GM18907 (cell line): ENCODE results near the gene LRRC27.
"Not testable (repeated sequence)": the region's sequence is repeated elsewhere in the genome, so short reads cannot be mapped to it uniquely, and the experiment has no call there.

Experiments used
- ATAC-seq: cut with Tn5 transposase; IDR thresholded peaks from one replicate; pipeline ENCODE4 v1.9.1; 2021; ENCODE audit warnings: mild to moderate bottlenecking, moderate library complexity; ENCODE audit not compliant: unreplicated experiment

The LRRC27 gene

DNA sequence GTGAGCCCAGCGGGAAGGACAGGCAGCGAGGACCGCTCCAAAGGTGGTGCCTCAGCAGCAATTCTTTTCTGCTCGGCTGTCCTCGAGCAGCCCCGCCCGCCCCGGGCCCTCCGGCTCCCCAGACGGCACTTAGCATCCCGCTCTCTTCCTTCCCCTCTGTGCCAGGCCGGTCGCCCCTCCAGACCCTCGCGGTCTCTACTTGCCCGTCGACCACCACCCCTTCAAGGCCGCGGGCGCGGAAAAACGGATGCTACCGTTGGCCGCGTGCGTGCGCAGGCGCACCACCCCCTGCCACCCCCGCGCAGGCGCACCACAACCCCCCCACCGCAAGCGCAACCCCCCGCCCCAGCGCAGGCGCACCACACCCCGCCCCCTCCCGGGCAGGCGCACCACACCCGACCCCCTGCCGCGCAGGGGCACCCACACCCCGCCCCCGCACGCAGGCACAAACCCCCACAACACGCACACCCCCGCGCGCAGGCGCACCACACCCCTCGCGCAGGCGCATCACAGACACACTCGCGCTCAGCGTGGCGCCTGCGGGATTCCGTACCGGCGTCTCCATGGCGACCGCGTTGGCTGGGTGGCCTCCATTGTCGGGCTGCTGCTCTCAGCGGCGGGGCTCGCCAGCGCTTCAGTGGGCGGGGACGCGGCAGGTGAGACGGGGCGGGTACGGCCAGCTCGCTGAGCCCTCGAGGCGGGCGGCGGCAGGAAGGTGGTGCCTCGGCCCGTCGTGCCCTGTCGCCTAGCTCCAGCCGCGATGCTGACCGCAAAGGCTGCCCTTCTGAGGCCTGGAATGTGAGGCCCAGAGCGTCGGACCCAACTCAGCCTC, at the start of gene LRRC27:
Gene LRRC27 (plus strand): TSS at position 593 of the 832 bp plus-strand sequence. CDS start 1,332 bp downstream, outside the sequence.
- ATAC-seq, result peak; percentile 74

DNA sequence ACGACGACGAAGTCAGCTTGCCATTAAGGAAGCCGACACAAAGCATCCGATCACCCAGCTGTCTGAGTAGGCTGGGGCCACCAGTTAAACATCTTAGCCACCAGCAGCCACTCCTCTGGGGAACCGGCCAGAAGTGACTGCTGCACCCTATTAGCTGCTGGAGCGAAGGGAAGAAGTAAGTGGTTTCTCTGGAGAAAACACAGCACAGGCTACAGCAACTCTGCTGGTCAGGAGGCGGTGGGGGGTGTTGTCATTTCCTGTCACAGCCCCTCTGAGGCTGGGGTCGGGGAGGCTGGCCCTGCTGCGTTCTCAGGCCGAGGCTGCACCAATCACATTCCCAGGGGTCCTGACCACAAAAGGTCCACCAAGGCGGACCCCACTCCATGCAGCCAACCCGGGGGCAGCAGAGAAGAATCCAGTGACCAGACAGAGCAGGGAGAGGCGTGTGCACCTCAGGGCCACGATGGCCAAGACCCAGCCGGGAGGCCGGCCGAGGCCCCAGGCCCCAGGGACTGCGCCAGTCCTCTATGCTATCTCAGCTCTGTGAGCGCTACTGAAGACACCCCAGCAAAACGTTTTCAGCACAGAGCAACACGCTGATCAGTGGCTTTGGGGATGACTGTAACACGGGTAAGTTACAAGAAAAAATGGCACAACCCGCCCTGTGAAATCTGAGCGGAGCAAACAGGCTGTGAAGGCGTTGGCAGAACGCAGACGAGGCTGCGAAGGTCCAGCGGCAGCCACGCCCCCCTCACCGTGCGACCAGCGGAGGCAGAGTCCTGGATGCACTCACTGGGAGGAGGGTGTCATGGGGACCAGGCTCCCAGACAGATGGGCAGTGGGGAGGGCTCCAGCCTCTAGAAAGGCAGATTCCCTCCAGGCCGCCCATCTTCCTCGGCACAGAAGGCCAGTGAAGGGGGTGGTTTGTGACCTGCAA, 49.1 kb upstream of the LRRC27 start:
- ATAC-seq, result no peak

DNA sequence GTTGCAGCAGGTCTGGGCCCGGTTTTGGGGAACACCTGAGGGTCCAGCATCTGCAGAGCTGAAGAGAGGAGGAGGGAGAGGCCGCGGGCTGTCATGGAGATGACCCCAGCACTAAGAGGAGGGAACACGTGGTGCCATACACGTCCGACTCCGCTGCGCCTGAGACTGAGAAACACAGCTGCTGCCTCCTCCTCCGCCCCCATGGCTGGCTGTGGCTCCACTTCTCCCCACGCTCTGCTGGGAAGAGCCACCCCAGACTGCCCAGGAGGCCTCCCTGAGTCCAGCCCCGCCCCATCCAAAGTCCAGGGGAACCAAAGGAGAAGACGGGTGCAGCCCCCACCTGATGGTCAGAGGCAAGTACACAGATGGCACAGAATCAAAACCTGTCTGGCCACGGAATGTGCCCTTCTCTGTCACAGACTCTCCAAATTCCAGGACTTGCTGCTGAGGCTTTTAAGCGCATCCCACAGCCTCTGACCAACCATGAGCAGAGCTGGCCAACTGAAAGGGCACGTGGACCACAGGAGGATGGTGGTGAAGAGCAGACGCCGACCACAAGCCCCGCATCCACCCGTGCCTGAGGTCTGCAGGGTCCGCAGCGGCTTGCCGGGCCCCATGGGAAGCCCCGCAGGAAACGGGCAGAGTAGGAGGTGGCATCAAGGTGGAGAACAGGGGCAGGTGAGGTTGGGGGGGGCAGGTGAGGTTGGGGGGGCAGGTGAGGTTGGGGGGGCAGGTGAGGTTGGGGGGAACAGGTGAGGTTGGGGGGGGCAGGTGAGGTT, 48.2 kb upstream of the LRRC27 start:
- no peak for ATAC-seq

DNA sequence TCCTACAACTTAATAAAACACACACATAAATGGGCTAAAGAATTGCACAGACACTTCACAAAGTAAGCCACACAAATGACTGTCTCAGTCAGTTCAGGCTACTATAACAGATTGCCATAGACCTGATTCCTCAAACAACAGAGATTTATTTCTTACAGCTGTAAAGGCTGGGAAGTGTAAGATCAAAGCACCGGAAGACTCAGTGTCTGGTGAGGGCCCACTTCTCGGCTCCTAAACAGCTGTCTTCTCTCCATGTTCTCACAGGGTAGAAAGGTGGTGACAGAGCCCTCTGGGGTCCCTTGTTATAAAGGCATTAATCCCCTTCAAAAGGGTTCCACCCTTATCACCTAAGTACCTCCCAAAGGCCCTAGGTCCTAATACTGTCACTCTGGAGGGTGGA, 42.6 kb upstream of the LRRC27 start:
- no peak for ATAC-seq

DNA sequence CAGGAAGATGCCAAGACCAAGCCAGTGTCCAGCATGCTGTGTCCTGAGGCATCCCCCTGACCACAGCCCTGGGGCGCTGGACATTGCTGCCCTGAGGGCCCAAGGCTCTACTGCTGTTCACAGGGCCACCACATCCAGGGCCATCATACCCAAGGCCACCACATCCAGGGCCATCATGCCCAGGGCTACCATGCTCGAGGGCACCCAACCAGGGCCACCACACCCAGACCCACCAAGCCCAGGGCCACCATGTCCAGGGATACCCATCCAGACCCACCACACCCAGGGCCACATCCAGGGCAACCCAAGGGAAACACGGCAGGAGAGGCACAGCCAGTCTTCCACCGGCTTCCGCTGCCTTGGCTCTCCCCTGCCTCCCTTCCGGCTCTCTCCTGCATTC, 41.4 kb upstream of the LRRC27 start:
- no peak for ATAC-seq

DNA sequence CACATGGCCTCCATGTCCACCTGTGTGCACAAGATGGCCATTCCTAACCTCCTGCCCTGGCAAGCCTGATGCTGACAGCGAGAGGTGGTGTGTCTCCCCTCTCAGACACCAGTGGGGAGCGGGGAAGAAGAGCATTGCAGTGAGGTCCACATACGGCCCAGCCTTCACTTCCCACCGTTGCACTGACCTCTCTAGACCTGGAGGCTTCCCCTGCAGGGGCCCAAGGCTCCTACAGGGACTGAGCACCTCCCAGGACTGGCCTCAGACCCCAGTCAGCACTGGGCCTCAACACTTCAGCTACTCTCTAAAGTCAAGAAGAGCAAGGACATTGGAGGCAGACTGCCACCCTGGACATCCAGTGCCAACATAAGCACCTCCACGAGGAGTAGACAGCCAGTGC, 40.2 kb upstream of the LRRC27 start:
- ATAC-seq, result no peak

DNA sequence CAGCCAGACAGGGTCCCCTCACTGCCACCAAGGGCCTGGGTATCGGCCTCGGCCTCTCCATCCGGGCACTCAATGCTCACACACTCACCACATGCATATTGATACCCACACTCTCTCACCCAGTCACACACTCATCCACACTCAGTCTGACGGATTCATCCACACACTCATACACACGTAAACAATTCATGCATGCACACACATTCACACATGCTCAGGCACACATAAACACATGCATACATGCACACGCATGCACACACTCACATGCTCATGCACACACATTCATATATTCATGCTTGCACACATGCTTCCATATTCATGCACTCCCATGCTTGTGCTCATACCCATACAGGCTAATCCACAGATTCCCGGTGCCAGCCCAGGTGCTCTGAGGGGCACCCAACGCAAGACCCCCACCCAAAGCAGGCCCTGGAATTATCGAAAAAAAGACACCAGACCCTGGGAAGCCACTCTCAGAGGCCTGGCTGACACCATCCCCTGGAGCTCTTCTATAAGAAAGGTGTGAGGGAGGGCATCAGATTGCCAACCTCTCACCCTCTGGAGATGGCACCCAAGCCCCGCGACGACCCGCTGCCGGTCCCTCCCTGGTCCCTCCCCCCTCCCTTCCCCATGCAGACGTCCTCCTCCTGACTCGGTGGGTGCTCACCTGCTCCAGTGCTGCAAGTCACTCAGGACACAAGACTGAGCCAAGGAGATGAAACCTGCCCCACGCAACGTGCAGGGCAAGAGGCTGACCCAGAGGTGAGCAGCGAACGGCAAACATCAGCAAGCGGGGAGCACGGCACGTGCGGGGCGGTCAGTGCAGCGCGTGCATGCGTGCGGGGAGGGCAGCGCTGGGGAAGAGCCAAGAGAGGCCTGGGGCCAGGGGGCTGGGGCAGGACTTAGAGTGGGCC, 39.4 kb upstream of the LRRC27 start:
- no peak for ATAC-seq

DNA sequence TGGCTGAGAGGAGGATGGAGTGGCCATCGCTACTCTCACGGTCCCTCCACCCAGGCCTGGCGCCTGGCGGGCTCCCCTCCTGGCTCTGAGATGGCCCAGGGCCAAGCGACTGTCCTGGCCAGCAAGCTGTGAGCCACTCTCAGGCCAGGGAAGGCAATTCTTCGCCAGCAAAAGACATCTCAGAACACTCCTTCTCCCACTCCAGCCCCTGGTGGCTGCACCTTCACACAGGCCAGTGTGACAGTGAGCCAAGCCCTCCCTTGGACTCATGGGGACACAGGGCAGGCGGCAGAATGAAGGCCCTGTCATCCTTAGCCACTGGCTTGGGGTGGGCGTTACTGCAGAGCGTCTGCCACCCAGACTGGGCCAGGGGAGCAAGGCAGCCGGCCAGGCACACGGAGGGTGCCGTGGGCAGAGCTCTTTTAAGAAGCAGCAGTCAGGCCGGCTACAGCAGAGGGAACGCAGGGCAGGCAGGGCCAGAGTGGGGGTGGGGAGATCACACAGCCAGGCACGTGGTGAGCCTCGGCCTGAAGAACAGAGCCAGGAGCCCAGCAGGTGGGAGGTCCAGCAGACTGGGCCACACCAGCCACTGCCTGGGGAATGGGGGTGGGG, 38.7 kb upstream of the LRRC27 start:
- ATAC-seq, result no peak

DNA sequence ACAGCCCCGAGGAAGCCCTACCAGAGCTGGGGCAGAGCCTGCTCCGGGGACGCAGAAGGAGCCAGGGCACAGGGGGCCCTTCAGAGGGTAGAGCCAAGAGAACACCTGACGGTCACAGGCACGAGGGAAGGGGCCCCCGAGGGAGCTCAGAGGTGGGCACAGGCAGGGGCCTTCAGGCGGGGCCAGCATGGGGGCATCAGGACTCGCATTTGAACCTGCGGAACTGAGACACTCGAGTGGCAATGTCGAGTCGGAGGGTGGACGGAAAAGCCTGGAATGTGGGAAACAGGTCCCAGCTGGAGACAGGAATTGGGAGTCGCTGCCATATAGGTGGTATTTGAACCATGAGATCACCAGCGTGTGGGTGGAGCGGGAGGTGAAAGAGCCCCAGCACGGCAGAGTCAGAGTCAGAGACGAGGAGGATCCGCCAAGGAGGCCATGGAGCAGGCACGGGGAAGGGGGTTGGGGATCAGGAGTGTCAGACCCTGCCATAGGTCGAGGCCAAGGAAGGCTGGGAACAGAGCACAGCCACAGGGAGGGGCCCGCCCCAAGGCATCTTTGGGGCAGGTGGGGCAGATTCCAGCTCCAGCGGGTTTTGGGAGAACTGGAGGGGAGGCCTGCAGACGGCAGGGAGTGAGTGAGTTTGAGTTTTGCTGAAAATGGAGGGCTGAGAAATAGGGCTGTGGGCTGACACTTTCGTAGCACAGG, 38.0 kb upstream of the LRRC27 start:
- no peak for ATAC-seq

DNA sequence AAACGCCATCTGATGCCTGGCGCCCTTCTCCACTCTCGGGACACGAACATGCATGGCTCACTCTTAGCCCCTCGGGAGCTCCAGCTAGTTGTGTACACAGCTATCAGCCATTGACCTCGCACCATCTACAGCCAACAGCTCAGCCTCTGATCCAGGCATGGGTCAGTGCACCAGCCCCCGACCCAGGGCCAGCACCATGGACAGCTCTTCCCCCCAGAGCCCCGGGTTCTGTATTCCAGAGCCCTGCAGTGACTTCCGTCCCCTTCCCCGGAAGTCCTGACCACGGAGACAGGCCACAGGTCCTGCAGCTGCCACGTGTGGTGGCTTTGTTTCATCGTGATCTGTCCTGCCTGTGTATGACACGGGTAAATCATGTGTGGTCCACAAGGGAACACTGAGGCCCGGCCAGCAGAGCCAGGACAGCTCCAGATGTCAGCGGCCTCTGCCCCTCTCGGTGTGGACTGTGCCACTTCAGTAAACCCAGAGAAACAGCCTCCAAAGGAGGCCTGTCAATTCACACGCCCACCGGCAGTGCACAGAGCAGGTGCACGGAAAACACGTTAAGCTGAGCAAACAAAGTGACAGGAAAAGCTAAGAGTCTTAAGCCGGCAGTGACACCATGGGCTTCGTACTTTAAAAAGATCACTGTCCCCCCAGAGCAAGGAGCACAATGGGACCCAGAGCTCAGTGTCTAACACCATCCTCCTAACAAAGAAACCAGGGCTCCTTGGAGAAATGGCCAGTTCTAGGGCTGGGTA, 37.3 kb upstream of the LRRC27 start:
- ATAC-seq, result no peak

DNA sequence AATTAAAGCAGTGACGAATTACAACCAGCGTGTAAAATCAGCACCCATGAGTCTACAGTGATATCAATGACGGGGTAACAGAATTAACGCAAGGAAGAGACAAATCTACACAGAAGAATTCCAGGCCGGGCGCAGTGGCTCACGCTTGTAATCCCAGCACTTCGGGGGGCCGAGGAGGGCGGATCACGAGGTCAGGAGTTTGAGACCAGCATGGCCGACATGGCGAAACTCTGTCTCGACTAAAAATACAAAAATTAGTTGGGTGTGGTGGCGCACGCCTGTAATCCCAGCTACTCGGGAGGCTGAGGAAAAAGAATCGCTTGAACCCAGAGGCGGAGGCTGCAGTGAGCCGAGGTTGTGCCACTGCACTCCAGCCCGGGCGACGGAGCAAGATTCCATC, 36.5 kb upstream of the LRRC27 start:
- not testable (repeated sequence) for ATAC-seq

DNA sequence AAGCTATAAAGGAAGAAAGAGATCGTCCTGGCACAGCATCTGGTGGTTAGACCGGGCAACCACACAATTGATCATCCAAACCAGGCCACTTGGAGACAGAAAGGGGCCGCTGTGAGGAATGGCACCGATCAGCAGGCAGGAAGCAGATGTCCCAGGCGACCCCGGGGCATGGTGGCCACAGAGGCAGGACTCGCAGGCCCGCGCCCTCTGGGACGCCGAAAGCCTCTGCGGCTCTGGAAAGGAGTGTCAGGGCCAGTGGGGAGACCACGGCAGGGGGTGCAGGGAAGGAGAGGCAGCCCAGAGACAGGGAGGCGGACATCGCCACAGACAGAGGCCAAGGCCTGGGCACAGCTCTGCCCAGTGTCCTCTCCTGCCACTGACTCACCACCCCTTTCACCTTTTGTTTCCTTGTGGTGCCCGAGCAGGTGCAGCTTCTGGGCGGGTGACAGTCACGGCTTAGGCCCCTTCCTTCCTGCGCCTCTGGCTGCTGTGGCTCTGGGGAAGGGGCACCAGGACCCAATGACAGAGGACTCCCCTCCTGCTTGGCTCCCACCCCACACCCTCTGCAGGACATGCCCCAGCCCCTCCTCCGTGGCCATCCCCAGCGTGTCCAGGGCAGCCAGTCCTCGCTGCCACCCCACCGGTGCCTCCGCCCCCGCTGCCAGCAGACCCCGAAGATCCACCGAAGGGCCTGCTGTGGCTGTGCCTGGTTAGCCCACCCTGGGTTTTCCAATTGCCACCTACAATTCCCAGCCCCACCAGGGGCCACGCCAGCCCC, 35.1 kb upstream of the LRRC27 start:
- ATAC-seq, result no peak

DNA sequence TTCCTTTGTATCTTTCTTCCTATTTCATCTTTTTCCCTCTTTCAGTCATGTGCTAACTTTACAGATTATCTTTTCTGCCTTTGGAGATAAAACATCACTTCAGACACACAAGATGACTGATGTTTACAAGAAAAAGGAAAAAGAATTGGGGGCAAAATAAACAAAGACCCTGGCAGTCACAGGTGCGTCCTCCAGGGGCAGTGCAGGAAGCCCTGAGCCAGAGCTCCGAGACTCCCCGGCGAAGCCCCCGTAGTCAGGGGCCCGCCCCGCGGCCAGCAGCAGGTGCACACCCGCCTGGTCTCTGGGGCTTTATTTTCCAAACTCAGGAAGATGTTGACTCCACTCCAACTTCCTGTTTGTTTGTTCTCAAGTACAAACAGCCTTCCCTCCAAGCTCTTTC, 34.5 kb upstream of the LRRC27 start:
- no peak for ATAC-seq

DNA sequence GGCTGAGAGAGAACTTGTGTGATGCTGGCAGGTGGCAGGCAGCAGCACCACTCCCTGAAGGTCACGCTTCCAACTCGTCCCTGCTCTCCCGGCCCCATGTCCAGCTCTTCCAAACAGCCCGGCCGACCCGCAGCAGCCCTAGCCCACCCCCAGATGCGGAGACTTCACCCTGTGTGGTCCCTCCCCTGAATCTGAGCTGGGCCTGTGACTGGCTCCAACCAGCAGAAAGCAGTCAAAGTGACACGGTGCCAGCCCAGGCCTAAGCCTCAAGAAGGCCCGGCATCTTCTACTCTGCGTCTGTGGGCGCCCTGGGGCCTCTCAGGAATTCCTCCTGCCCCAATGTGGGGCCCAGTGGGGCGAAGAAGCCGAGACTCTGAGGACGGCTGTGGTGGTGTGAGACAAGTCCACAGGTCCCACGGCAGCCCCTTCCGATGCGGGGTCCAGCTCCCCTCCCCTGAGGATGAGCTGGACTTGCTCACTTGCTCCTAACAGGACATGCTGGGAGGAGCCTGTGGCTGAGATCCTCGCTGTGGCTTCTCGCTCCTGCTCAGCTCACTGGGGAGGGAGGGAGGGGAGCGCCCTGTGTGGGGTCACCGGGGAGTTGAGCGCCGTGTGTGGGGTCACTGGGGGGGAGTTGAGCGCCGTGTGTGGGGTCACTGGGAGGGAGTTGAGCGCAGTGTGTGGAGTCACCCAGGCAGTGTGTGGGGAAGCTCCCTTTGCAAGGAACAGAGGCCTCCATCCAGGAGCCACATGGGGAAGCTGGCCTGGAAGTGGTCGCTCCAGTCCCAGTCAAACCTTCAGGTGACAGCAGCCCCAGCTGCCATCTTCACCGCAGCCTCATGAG, 33.7 kb upstream of the LRRC27 start:
- no peak for ATAC-seq

DNA sequence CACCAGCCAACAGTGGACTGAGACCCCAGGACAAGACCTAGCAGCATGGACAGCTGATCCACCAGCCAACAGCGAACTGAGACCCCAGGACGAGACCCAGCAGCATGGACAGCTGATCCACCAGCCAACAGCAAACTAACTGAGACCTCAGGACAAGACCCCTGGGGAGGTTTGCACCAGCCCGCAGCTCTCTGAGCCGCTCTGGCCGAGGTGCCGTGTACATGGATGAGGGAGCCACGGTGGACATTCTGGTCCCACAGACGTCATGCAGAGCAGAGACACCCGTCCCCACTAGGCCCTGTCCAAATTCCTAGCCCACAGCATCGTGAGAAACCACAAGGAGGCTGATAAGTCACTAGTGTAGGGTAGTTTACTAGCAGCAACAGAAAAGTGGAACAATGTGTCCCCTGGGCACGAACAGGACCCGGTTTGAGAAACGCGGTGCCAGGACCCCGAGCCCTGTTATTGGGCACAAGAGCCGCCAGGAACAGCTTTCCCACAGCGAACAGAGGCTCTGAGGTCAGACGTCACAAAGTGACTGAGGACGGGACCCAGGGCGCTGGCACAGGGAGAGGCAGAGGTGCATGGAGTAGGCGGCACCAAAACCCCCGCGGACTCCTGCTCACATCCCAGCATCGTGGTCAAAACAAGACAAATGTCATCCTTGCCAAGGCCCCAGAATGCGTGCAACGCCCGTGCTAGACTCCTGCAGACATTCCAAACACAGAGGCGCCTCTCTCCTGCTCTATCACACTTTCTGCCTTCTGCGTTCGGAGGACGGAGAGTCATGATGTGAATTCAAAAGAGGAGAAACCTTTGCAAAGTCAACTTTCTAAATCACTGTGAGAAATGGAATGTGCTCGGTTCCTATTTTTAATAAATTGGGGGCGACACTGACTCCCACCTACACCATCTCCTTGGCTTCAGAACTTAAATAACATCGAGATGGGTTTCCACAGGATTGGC, 32.3 kb upstream of the LRRC27 start:
- no peak for ATAC-seq
